OCI-LY3 (cell line): ENCODE measurements around the gene SLFNL1.

ENCODE experiments used
- CTCF ChIP-seq: fragments of 200-600, 300-600 bp; sonication (generic); IDR thresholded peaks from 2 replicates; pipeline ENCODE4 v1.5.1; 2014; ENCODE audit warnings: antibody characterized with exemption, low read length, low read depth
- EZH2phosphoT487 ChIP-seq: fragments of 200-600 bp; shearing (Covaris generic); IDR thresholded peaks from 2 replicates; pipeline ENCODE4 v1.6.1; 2018; ENCODE audit warnings: antibody characterized with exemption, mixed run types, low read depth

GRCh38 chr1:41033272-41033671 is 11.7 kb upstream of the SLFNL1 start:
- no peak for TF ChIP-seq CTCF
- TF ChIP-seq EZH2phosphoT487, result no peak
